HG02798 (cell line): ENCODE data around the gene KLHL33.

Experiments
- ATAC-seq: cut with Tn5 transposase; IDR thresholded peaks from one replicate; pipeline ENCODE4 v1.9.1; 2021; ENCODE audit warnings: mild to moderate bottlenecking; ENCODE audit not compliant: unreplicated experiment, poor library complexity

Gene KLHL33

GRCh38 chr14:20380681-20381080, 55.3 kb downstream of the KLHL33 start:
- ATAC-seq, result no peak

GRCh38 chr14:20379743-20380142, 56.2 kb downstream of the KLHL33 start:
- ATAC-seq, result no peak

GRCh38 chr14:20377171-20377570, 58.8 kb downstream of the KLHL33 start:
- ATAC-seq, result no peak

GRCh38 chr14:20376071-20376588, 59.8 kb downstream of the KLHL33 start:
- no peak for ATAC-seq
